ENCODE results near the gene ANK3.

The ANK3 gene

DNA sequence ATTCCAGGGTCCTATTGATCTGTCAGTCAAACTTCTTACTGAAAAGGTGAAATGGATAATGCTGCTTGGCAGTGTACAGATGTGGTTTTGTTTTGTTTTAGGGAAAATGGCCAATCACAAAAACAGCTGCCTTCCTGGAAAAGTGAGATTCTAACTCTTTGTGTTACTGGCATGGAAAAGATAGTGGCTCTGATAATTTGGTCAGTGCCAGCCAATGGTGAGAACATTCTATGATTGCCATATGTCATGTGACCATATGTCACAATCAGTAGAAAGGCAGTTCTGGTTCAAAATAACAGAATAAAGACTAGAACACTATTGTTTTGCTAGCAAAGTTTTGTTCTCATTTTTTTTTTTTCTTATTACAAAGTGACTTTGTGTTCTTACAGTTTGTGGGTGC lies 344.1 kb downstream of the ANK3 start:
- Histone ChIP-seq H3K36me3 (no peaks in the 10 kb centered on the region), H3K27ac (no peak overlapping the region), H3K27me3 (ENCODE audit: insufficient read depth, low read depth, severe bottlenecking) (no peaks in the 10 kb centered on the region), H3K9me3 (ENCODE audit: severe bottlenecking) (no peaks in the 10 kb centered on the region), H3K4me3 (ENCODE audit: low read depth, low read length) (no peak overlapping the region)
- DNase-seq, result no peak
- TF ChIP-seq, protein P1, sequence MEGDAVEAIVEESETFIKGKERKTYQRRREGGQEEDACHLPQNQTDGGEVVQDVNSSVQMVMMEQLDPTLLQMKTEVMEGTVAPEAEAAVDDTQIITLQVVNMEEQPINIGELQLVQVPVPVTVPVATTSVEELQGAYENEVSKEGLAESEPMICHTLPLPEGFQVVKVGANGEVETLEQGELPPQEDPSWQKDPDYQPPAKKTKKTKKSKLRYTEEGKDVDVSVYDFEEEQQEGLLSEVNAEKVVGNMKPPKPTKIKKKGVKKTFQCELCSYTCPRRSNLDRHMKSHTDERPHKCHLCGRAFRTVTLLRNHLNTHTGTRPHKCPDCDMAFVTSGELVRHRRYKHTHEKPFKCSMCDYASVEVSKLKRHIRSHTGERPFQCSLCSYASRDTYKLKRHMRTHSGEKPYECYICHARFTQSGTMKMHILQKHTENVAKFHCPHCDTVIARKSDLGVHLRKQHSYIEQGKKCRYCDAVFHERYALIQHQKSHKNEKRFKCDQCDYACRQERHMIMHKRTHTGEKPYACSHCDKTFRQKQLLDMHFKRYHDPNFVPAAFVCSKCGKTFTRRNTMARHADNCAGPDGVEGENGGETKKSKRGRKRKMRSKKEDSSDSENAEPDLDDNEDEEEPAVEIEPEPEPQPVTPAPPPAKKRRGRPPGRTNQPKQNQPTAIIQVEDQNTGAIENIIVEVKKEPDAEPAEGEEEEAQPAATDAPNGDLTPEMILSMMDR (IDR thresholded peaks at IDR 0.05; ENCODE audit: low read depth, low read length), result no peak

DNA sequence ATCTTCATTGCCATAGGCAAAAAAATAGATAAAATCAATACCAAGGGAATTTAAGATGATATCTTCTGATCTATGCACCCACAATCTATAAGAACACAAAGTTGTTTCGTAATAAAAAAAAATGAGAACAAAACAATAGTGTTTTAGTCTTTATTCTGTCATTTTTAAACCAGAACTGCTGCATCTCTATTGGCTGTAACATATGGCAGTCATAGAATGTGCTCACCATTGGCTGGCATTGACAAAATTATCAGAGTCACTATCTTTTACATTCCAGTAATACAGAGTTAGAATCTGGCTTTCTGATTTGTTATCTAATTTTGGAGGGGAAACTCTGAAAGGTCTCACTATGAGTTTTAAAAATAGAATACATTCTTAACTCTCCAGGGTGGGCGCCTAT lies 344.7 kb downstream of the ANK3 start:
- Histone ChIP-seq H3K27ac (no peak overlapping the region), H3K27me3 (ENCODE audit: insufficient read depth, low read depth, severe bottlenecking) (no peaks in the 10 kb centered on the region), H3K4me3 (ENCODE audit: low read depth, low read length) (no peak overlapping the region), H3K9me3 (ENCODE audit: severe bottlenecking) (no peaks in the 10 kb centered on the region), H3K36me3 (no peaks in the 10 kb centered on the region)
- TF ChIP-seq, protein P1 (IDR thresholded peaks at IDR 0.05; ENCODE audit: low read depth, low read length), result no peak
- DNase-seq, result no peak

DNA sequence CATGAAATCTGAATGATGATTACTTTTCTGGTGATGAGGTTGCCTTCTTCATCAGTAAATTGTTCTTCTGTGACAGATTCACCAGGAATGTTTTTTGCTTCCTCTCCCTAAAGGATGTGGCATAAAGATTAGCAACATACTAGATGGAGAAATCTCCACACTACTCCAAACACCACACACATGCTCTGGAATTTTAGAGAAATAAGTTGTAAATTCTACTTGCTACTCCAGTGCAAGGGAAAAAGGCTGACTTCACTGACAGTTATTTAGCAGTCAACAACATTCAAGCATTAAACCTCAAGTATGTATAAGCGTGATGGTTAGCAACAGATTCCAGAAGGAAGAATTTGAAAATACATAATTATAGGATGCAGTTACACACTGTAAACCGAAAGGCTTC lies 345.4 kb downstream of the ANK3 start:
- no peak for DNase-seq
- Histone ChIP-seq H3K27ac (no peak overlapping the region), H3K36me3 (no peaks in the 10 kb centered on the region), H3K9me3 (ENCODE audit: severe bottlenecking) (no peaks in the 10 kb centered on the region), H3K27me3 (ENCODE audit: insufficient read depth, low read depth, severe bottlenecking) (no peaks in the 10 kb centered on the region), H3K4me3 (ENCODE audit: low read depth, low read length) (no peak overlapping the region)
- TF ChIP-seq, protein P1 (IDR thresholded peaks at IDR 0.05; ENCODE audit: low read depth, low read length), result no peak

DNA sequence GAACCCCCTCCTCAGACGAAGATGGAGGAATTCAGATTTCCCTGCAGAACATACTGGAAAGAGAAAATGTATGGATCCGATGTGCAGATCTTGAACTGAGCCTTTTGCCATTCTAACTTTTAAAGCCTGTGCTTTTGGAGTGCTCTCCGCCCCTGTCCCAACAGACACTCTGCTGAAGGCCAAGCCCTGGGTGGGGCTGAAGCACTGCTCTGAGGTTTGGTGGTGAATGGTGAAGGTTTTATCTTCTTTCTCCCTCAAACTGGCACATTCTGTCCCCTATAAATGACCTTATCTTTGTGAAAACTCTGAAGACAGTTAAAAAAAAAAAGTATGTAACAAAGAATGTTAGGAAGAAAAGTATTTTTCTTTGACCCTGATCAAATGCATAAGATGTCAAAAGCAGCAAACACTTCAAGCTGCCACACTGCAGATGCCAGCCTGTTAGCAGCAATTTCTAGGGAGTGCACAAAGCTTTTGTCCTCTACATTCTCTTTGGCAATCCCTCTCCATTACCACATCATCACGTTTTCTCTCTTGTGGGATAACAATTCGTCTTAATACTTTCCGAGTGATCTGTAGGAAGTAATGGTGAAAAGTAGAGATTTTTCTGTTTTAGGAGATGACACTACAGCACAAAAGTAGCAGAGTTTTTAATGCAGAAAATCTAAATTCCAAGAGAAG lies 346.0 kb downstream of the ANK3 start:
- no peaks in the 10 kb centered on the region for H3K36me3 ChIP-seq
- H3K27ac ChIP-seq, result no peak overlapping the region
- H3K9me3 ChIP-seq (ENCODE audit: severe bottlenecking), result no peaks in the 10 kb centered on the region
- TF ChIP-seq, protein P1 (IDR thresholded peaks at IDR 0.05; ENCODE audit: low read depth, low read length), result no peak
- no peak for DNase-seq
- H3K4me3 ChIP-seq (ENCODE audit: low read depth, low read length), result no peak overlapping the region
- no peaks in the 10 kb centered on the region for H3K27me3 ChIP-seq (ENCODE audit: insufficient read depth, low read depth, severe bottlenecking)

DNA sequence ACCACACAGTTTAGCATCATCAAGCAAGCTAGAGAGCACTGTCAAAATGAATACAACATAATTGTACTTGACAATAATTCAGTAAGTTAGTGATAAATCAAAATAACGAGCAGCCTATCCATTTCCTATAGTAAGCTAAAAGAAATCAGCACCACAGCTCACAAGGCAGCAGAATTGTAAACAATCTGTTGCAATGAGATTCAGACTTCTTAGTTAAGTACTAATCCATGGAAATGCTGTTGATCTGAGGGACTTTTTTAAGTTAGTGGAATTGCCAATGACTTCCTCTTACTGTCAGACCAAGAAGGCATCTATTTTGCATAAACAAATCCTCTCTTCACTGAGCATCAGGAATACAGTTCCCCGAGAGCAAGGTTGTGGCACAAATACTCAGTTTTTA lies 346.8 kb downstream of the ANK3 start:
- no peak for DNase-seq
- H3K27ac ChIP-seq, result no peak overlapping the region
- TF ChIP-seq, protein P1 (IDR thresholded peaks at IDR 0.05; ENCODE audit: low read depth, low read length), result no peak

DNA sequence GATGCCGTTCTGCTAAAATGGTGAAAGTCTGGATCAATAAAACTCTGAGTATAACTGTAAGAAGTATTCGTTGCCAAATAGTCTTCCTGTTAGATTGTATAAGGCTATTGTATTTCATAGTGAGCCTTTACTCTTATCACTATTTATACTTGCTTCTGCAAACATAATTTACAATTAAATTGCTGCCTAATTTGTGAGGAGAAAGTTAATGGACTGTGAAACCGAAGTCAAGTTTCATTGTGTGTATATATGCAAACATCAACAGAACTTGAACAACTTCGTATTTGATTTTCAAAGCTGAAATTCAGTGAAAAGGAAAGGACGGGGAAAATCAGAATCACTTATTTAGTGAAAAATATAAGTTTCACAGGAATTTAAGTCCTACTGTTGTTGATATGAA lies 347.4 kb downstream of the ANK3 start:
- no peak overlapping the region for H3K4me3 ChIP-seq (ENCODE audit: low read depth, low read length)
- no peaks in the 10 kb centered on the region for H3K27me3 ChIP-seq (ENCODE audit: insufficient read depth, low read depth, severe bottlenecking)
- DNase-seq, result no peak
- TF ChIP-seq, protein P1 (IDR thresholded peaks at IDR 0.05; ENCODE audit: low read depth, low read length), result no peak
- no peak overlapping the region for H3K27ac ChIP-seq
- H3K9me3 ChIP-seq (ENCODE audit: severe bottlenecking), result no peaks in the 10 kb centered on the region
- no peaks in the 10 kb centered on the region for H3K36me3 ChIP-seq

More for the DNA sequence above, 346.8 kb downstream of the ANK3 start:
- no peak overlapping the region for H3K4me3 ChIP-seq (ENCODE audit: low read depth, low read length)
- no peaks in the 10 kb centered on the region for H3K9me3 ChIP-seq (ENCODE audit: severe bottlenecking)
- H3K27me3 ChIP-seq (ENCODE audit: insufficient read depth, low read depth, severe bottlenecking), result no peaks in the 10 kb centered on the region
- H3K36me3 ChIP-seq, result no peaks in the 10 kb centered on the region

Measured in WERI-Rb-1 (cell line).